ENCODE results near the gene TBC1D10B.

The TBC1D10B gene

DNA sequence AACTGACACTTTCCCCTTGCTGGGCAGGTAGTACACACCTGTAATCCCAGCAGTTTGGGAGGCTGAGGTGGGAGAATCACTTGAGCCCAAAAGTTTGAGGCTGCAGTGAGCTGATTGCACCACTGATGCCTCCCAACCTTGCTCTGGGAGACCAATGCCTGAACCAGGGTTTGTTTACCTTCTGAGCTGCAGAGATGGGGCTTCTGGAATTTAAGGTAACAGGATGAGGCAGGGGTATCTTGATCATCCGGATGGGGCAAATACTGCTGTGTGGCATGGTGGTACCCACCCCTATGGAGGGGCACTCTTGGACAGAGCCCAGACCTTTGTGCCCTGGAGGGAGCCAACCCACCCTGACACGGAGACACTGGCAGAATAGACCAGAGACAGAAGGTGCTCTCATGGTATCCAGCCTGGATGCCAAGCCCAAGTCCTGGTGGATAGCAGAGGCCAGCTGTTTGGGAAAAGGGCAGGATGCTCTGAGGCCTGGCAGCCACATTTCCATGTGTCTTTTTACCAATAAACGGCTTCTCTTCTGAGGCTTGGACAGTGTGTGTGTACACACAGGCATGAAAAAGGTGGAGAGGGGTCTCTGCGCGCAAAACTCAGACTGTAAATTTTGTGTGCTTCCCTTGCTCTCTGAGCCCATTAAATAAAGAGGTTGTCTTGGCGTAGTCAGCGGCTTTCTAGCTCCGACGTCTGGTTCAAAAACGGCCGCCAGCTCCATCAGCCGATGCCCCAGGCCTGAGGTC lies 29.3 kb upstream of the TBC1D10B start:
- H3K9ac ChIP-seq (ENCODE audit: low read depth, low read length), result peak overlapping the region; percentile 60
- H3K4me3 ChIP-seq (ENCODE audit: low read depth in 1 of 2, low read length in 2 of 2), result peak overlapping the region; percentile 26 to 58; a peak in 3 of 4 replicates

DNA sequence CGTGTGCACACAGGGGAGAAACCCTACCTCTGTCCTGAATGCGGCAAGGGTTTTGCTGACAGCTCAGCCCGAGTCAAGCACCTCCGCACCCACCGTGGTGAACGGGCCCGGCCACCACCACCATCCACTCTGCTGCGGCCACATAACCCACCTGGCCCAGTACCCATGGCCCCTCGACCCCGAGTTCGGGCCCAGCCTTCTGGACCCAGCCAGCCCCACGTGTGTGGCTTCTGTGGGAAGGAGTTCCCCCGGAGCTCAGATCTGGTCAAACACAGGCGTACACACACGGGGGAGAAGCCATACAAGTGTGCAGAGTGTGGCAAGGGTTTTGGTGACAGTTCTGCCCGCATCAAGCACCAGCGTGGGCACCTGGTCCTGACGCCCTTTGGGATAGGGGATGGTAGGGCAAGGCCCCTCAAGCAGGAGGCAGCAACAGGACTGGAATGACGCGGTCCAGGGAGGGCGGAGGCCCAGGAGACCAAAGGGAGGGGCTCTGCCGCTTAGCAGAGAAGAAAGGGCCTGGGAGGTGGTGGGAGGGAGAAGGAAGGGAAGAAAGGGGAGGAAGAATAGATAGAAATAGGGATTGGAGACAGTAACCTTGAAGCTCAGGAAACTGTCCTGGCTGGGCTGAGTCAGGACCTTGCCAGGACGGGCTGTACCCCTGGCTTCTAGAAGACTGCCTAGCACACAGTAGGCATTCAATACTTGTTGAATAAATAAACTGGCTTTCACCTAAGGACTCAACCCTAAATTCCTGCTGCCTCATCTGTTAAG lies 28.6 kb upstream of the TBC1D10B start:
- no peak for ATAC-seq (ENCODE audit: insufficient read depth, low read depth)

More for the DNA sequence above, 29.3 kb upstream of the TBC1D10B start:
- Histone ChIP-seq H3K4me1 (ENCODE audit: insufficient read depth, low read length) (peaks cover 57% of the 10 kb centered on the region), H3K9me3 (ENCODE audit: insufficient read depth, low read length, severe bottlenecking) (no peaks in the 10 kb centered on the region), H4K20me1 (ENCODE audit: insufficient read depth, low read length) (peaks cover 14% of the 10 kb centered on the region), H3K79me2 (ENCODE audit: insufficient read depth, low read length) (peaks cover 36% of the 10 kb centered on the region), H3K4me2 (ENCODE audit: insufficient read depth, low read length) (peak overlapping the region; percentile 79), H3K27me3 (ENCODE audit: insufficient read depth, low read length, poor library complexity) (no peaks in the 10 kb centered on the region), H3K27ac (ENCODE audit: low read length) (peak overlapping the region; percentile 83), H3K36me3 (ENCODE audit: insufficient read depth, low read length) (peaks cover 25% of the 10 kb centered on the region), H2AFZ (ENCODE audit: low read depth, low read length) (peak overlapping the region; percentile 74)
- TF ChIP-seq, protein P1, sequence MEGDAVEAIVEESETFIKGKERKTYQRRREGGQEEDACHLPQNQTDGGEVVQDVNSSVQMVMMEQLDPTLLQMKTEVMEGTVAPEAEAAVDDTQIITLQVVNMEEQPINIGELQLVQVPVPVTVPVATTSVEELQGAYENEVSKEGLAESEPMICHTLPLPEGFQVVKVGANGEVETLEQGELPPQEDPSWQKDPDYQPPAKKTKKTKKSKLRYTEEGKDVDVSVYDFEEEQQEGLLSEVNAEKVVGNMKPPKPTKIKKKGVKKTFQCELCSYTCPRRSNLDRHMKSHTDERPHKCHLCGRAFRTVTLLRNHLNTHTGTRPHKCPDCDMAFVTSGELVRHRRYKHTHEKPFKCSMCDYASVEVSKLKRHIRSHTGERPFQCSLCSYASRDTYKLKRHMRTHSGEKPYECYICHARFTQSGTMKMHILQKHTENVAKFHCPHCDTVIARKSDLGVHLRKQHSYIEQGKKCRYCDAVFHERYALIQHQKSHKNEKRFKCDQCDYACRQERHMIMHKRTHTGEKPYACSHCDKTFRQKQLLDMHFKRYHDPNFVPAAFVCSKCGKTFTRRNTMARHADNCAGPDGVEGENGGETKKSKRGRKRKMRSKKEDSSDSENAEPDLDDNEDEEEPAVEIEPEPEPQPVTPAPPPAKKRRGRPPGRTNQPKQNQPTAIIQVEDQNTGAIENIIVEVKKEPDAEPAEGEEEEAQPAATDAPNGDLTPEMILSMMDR (IDR thresholded peaks at IDR 0.05; ENCODE audit: borderline replicate concordance, extremely low read depth, low read length, poor library complexity, severe bottlenecking), result no peak
- no peak for TF ChIP-seq EZH2 (IDR thresholded peaks at IDR 0.05; ENCODE audit: borderline replicate concordance, low read depth, low read length, severe bottlenecking)
- ATAC-seq (ENCODE audit: insufficient read depth, low read depth), result no peak; the same call in 2 of the 3 replicates
- DNase-seq, result no peak

GRCh38 chr16:30397776-30398660 lies 27.7 kb upstream of the TBC1D10B start:
- ATAC-seq (ENCODE audit: insufficient read depth, low read depth) (no peak), DNase-seq (no peak)
- Histone ChIP-seq H3K79me2 (ENCODE audit: insufficient read depth, low read length) (peaks cover 40% of the 10 kb centered on the region), H2AFZ (ENCODE audit: low read depth, low read length) (no peak overlapping the region), H4K20me1 (ENCODE audit: insufficient read depth, low read length) (peaks cover 14% of the 10 kb centered on the region), H3K36me3 (ENCODE audit: insufficient read depth, low read length) (peaks cover 25% of the 10 kb centered on the region), H3K27ac (ENCODE audit: low read length) (no peak overlapping the region), H3K9me3 (ENCODE audit: insufficient read depth, low read length, severe bottlenecking) (no peaks in the 10 kb centered on the region), H3K4me2 (ENCODE audit: insufficient read depth, low read length) (peak overlapping the region; percentile 79), H3K9ac (ENCODE audit: low read depth, low read length) (peak overlapping the region; percentile 60; the same call in 1 of the 2 replicates), H3K27me3 (ENCODE audit: insufficient read depth, low read length, poor library complexity) (no peaks in the 10 kb centered on the region), H3K4me3 (ENCODE audit: low read depth in 1 of 2, low read length in 2 of 2) (0 out of 4 replicates have a peak overlapping the region, but pooled peaks of 1 of the 2 experiments have one; percentile 58), H3K4me1 (ENCODE audit: insufficient read depth, low read length) (peaks cover 65% of the 10 kb centered on the region)
- TF ChIP-seq, protein P1 (IDR thresholded peaks at IDR 0.05; ENCODE audit: borderline replicate concordance, extremely low read depth, low read length, poor library complexity, severe bottlenecking), result no peak
- no peak for TF ChIP-seq EZH2 (IDR thresholded peaks at IDR 0.05; ENCODE audit: borderline replicate concordance, low read depth, low read length, severe bottlenecking)

More for the DNA sequence above, 28.6 kb upstream of the TBC1D10B start:
- peaks cover 65% of the 10 kb centered on the region for H3K4me1 ChIP-seq (ENCODE audit: insufficient read depth, low read length)
- H3K36me3 ChIP-seq (ENCODE audit: insufficient read depth, low read length), result peaks cover 25% of the 10 kb centered on the region
- H3K9me3 ChIP-seq (ENCODE audit: insufficient read depth, low read length, severe bottlenecking), result no peaks in the 10 kb centered on the region
- no peaks in the 10 kb centered on the region for H3K27me3 ChIP-seq (ENCODE audit: insufficient read depth, low read length, poor library complexity)
- peak overlapping the region; percentile 83; the same call in 1 of the 2 replicates for H3K27ac ChIP-seq (ENCODE audit: low read length)
- peak overlapping the region; percentile 60 for H3K9ac ChIP-seq (ENCODE audit: low read depth, low read length)
- H3K4me3 ChIP-seq (ENCODE audit: low read depth in 1 of 2, low read length in 2 of 2), result peak overlapping the region in 1 of 2 experiments; percentile 58; a peak in 2 of 4 replicates
- H3K4me2 ChIP-seq (ENCODE audit: insufficient read depth, low read length), result peak overlapping the region; percentile 79
- no peak overlapping the region for H2AFZ ChIP-seq (ENCODE audit: low read depth, low read length)
- TF ChIP-seq, protein P1 (IDR thresholded peaks at IDR 0.05; ENCODE audit: borderline replicate concordance, extremely low read depth, low read length, poor library complexity, severe bottlenecking), result no peak
- TF ChIP-seq EZH2 (IDR thresholded peaks at IDR 0.05; ENCODE audit: borderline replicate concordance, low read depth, low read length, severe bottlenecking), result no peak
- no peak for DNase-seq
- peaks cover 14% of the 10 kb centered on the region for H4K20me1 ChIP-seq (ENCODE audit: insufficient read depth, low read length)
- peaks cover 40% of the 10 kb centered on the region for H3K79me2 ChIP-seq (ENCODE audit: insufficient read depth, low read length)
